Inflammatory macrophage (primary cell): ENCODE data around the gene GPLD1.
"Not testable (repeated sequence)": the region's sequence is repeated elsewhere in the genome, so short reads cannot be mapped to it uniquely, and the experiment has no call there.

ENCODE experiments used
- DNase-seq, 2 donors: peaks; one replicate each; pipeline ENCODE4 v3.0.0-alpha.2; 2020 to 2022
- total RNA-seq, 18 experiments: gene quantifications; one replicate each; lab custom pipeline; 2026; ENCODE audit warnings: mixed read lengths in 6 of 18, inconsistent platforms in 2 of 18; lab: John Stamatoyannopoulos, UW

GPLD1 gene
- 0.69 to 2.8 (median 1.4) reads per million in 18 experiments for total RNA-seq

DNA sequence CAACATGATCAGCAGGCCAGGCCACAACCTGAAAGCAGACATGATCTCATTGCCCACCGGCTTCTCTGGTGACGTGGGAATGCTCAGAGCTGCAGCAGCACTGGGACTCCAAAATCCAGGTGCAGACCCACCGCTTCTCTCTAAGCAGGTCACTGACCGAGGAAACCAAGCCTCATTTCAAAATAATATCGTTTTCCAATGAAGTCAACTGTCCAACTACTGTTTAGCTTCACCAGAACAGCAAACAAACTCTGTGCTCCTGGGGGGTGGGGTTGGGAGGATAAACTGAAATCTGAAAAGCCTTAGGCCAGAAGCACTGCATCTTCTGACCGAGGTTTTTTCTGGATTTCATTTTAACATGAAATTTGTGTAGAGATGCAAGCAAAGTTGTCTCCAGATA is at the start of gene GPLD1:
TSS of gene GPLD1 (minus strand) at position 109 of the 400 bp plus-strand sequence. CDS start at position 42, 67 bp downstream.
- DNase-seq, result no peak

GRCh38 chr6:24537771-24538385 is 48.5 kb upstream of the GPLD1 start:
- DNase-seq, result no peak

GRCh38 chr6:24537082-24537699 is 47.8 kb upstream of the GPLD1 start:
- DNase-seq, result no peak

- no peak for DNase-seq
Observed at GRCh38 chr6:24536466-24536865, 47.1 kb upstream of the GPLD1 start.

DNA sequence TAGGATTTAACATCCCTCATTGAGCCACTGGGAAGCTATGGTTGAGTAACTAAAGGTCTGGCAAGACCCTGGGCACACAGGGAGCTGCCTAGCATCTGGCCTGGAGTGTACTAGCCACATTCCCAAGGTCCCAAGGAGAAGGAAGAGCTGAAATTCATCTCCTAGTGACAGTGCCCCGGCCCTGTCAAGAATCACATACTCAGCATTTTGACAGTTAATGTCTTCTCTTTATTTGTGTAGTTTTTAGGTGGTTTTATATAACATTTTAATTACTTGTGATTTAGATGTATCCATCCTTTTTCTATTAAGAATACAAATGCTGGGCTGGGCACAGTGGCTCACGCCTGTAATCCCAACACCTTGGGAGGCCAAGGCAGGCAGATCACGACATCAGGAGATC is 45.8 kb upstream of the GPLD1 start:
- no peak for DNase-seq

GRCh38 chr6:24534329-24534728 is 45.0 kb upstream of the GPLD1 start:
- DNase-seq, result no peak

DNA sequence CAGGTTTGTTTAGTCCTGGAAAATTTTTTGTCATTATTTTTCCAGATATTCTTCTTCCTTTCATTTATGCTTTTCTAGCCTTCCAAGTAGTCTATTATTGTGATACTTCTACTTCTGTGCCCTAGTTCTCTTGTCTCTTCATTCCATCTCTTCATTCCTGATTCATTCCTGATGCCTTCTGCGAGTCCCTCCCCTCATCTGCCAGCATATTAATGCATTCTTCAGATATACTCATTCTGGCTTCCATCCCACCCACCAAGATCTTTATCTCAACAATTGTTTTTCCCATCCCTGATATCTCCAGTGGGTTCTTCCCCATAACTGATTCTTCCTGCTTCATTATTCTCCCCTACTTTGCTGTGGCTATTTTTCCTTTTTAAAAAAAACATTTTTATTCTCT is 40.6 kb upstream of the GPLD1 start:
- no peak for DNase-seq

- DNase-seq, result peak; percentile 17 to 18
Observed at GRCh38 chr6:24524805-24525204, 35.4 kb upstream of the GPLD1 start.

GRCh38 chr6:24524329-24524728 is 35.0 kb upstream of the GPLD1 start:
- no peak for DNase-seq

DNA sequence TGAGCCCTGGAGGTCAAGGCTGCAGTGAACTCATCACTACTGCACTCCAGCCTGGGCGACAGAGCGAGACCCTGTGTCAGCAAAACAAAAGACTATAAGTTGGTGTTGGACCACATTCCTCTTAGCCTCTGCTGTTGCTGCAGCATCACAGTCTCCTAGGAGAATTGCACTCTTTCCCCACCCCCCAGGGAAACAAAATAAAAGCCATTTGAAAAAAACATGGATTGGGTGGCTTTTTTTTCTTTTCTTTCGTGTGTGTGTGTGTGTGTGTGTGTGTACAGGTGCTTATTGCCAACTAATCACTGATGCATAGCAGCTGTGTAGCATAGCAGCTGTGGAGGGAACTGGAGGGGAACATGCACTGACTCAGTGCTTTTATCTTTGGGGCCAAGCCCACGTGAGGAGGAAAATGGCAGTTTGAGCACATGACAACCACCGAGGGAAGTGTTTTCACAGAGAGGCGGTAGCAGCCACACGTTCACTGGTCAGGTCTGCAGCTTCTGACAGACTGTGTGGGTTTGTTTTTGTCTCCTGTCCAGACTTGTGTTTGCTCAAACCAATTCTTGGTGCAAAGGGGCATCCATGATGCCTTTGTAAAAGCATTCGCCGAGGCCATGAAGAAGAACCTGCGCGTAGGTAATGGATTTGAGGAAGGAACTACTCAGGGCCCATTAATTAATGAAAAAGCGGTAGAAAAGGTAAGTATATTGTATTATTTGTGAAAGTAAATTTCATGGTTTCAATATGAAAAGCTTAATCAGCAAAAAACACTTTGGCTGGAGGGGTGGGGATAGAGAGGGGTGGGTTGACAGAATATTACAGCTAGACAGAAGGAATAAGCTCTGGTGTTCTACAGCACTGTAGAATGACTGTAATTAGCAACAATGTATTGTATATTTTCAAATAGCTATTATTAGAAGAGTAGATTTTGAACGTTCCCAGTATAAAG is 33.1 kb upstream of the GPLD1 start:
- DNase-seq, result peak; percentile 4 to 46

DNA sequence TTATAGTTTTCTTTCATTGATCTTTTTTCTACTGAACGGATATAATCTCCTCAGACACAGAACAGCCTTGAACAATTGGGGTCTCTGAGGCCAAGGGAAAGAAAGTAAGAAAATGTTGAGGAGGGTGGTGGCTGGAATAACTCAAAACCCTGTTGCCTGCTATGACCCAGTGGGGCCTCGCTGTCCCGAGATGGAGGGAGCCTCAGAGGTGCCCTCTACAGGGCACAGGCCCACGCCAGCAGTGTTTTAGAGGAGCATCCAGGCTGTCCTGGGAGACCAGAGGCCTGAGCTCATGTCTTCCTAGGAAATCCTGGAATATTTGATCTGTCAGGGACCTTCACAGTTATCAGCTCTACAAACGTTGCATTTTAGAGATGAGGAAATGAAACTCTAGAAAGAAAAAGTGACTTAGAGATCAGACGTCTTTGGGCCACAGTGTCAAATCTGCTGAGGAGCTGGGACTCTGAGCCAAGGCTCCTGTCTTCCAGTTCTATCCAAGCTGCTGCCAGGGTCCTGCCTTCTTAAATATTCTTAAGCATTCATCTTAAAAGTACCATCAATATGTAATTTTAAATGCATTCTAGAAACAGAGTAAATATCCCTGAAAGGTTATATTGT is 31.7 kb upstream of the GPLD1 start:
- peak; percentile 31 to 44 for DNase-seq

DNA sequence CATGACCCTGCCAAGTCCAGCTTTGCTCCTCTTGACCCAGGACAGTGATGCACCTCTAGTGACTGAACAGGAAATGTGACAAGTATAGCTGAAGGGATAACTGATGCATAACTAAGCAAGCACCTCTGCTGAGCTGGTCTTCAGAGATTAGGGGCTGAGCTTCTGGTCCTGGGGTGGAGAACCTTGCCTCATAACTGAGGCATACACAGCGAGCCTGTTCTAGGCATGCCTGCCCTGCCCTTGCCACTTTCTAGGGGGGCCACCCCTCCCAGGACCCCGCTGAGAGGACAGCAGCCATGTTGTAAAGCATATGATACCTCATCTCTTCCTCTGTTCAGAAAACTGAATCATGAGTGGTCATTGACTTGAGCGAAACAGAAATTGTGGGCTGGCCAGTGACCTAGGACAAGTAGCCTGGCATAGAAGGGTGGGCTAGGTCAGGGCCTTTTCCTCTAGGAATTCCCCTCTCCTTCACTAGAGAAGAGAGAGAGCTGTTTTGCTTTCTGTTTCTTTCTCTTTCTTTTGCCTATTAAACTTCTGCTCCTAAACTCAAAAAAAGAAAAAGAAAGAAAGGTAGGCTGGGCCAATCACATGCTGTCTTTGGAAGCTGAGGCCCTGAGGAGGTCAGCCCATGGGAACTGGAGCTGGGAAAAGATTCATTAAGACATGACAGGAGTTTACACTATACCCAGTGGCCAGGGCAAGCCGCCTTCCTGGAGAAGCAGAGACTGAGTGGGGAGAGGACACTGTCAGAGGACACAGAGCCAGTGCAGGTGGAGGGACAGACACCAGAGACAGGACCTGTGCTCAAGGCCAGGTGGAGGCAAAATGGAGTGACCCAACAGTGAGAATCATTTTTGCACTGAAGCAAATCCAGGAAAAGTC is 28.5 kb upstream of the GPLD1 start:
- DNase-seq, result no peak

- no peak for DNase-seq
Observed at GRCh38 chr6:24513602-24514001, 24.2 kb upstream of the GPLD1 start.

- not testable (repeated sequence) for DNase-seq
Observed at GRCh38 chr6:24511976-24512375, 22.6 kb upstream of the GPLD1 start.

DNA sequence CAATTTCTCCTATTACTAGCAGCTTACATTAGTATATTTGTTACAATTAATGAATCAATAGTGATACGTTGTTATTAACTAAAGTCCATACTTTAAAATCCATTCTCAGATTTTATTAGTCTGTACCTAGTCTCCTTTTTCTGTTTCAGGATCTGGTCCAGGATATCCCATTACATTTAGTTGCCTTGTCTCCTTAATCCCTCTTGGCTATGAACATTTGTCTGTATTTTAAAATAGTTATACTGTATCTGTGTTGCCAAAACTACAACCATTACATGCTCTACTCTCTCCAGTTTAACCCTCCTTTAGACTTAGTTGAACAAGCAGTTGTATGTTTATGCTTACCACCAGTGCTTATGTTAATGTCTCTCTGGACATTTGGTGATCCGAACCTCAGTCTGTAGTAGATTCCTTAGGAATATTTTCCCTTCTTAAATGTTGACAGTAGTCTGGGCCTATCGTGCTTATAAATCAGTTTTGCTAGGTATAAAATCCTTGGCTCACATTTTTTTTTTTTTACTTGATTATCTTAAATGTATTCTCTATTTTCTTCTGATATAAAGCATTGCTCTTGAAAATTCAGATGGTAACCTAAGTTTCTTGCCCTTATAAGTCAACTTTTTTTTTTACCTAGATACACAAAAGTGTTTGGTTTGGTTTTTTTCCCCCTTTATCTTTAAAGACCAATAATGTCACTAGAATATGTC is 17.6 kb upstream of the GPLD1 start:
- no peak for DNase-seq

- no peak for DNase-seq
Observed at GRCh38 chr6:24504649-24505586, 15.5 kb upstream of the GPLD1 start.

DNA sequence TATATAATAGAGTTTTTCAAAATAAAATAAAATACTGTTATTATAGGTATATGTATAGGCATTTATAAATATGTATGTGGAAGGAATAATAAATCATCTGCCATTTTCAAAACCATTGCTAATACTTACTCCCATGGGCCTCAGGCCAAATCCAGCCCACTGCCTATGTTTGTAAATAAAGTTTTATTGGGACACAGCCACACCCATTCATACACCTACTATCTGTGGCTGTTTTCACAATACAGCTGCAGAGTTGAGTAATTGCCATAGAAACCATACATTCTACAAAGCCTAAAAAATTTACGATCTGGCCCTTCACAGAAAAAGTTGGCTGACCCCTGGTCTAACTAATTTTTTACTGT is 14.9 kb upstream of the GPLD1 start:
- DNase-seq, result no peak

- no peak for DNase-seq
Observed at GRCh38 chr6:24501914-24502313, 12.5 kb upstream of the GPLD1 start.

- DNase-seq, result no peak
Observed at GRCh38 chr6:24501374-24501773, 12.0 kb upstream of the GPLD1 start.

- no peak for DNase-seq
Observed at GRCh38 chr6:24500683-24501082, 11.3 kb upstream of the GPLD1 start.
